PFSK-1 (cell line): ENCODE measurements around the gene SLC12A8.

ENCODE experiments used
- FOXP2 ChIP-seq: optimal IDR thresholded peaks from 2 replicates; pipeline ENCODE3; 2011; ENCODE audit warnings: borderline replicate concordance, control low read depth, inconsistent platforms; ENCODE audit not compliant: insufficient read depth; ENCODE audit errors: extremely low read length, extremely low read depth
- POLR2AphosphoS5 ChIP-seq: IDR thresholded peaks from 2 replicates; pipeline ENCODE4 v1.6.1; 2012; ENCODE audit warnings: low read depth, mild to moderate bottlenecking, control low read depth, low read length, moderate library complexity
- SIN3A ChIP-seq: IDR thresholded peaks from 2 replicates; pipeline ENCODE4 v1.6.1; 2012; ENCODE audit warnings: mild to moderate bottlenecking, low read length, moderate library complexity, borderline replicate concordance; ENCODE audit not compliant: insufficient read depth
- TAF1 ChIP-seq: IDR thresholded peaks from 2 replicates; pipeline ENCODE4 v1.6.1; 2012; ENCODE audit warnings: low read length, control low read depth, borderline replicate concordance; ENCODE audit not compliant: insufficient read depth
- TF ChIP-seq, protein P1 (sequence below), 2 experiments: IDR thresholded peaks; 2 replicates each; pipeline versions ENCODE4 v1.6.1 to v1.8.0; 2011 to 2012; ENCODE audit warnings: low read depth in 2 of 2, low read length in 2 of 2, control low read depth in 1 of 2, inconsistent platforms in 1 of 2, mild to moderate bottlenecking in 1 of 2, moderate library complexity in 1 of 2; ENCODE audit not compliant: insufficient read depth in 1 of 2

The SLC12A8 gene

DNA sequence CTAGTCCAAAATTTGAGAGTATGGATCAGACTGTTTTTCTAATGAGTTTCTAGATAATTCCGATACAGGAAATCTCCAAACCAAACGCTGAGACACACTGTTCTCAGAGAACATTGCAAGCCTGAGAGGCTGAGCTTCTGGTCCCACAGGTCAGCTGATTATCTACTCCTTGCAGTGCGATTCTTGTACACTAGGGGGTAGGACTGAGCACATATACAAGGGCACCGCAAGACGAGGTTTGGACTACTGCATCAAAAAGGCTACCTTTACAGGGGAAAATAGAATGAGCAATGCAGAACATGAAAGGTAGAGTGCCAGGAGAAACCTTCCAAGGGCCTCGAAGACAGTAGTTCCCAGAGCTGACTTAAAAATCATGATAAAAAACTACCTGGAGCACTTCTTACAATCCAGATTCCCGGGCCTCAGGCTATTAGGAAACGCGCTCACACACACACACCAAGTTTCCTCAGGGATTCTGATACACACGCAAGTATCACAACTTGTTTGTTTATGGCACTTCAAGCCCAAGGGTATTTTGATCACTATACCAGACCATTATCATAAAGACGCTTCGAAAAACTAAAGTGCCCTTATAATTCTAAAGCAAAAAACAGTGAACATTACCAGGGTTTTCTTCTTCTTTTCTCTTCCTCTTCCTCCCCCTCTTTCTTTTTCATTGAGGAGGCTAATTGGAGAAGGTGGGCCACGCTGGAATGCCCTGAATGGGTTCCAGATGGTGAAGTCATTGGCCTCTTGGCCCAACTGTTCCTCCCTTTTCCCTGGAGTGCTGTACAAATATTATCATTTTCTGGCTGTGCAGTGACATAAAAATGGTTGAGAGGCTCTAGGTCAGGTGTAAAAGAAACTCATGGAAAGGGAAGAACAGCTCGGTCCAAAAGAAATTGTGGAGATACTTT lies 61.8 kb downstream of the SLC12A8 start:
- TF ChIP-seq, protein P1, sequence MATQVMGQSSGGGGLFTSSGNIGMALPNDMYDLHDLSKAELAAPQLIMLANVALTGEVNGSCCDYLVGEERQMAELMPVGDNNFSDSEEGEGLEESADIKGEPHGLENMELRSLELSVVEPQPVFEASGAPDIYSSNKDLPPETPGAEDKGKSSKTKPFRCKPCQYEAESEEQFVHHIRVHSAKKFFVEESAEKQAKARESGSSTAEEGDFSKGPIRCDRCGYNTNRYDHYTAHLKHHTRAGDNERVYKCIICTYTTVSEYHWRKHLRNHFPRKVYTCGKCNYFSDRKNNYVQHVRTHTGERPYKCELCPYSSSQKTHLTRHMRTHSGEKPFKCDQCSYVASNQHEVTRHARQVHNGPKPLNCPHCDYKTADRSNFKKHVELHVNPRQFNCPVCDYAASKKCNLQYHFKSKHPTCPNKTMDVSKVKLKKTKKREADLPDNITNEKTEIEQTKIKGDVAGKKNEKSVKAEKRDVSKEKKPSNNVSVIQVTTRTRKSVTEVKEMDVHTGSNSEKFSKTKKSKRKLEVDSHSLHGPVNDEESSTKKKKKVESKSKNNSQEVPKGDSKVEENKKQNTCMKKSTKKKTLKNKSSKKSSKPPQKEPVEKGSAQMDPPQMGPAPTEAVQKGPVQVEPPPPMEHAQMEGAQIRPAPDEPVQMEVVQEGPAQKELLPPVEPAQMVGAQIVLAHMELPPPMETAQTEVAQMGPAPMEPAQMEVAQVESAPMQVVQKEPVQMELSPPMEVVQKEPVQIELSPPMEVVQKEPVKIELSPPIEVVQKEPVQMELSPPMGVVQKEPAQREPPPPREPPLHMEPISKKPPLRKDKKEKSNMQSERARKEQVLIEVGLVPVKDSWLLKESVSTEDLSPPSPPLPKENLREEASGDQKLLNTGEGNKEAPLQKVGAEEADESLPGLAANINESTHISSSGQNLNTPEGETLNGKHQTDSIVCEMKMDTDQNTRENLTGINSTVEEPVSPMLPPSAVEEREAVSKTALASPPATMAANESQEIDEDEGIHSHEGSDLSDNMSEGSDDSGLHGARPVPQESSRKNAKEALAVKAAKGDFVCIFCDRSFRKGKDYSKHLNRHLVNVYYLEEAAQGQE (IDR thresholded peaks at IDR 0.05; ENCODE audit: insufficient read depth in 1 of 2, low read depth in 2 of 2, low read length in 2 of 2), result no peak
- no peak for TF ChIP-seq TAF1
- TF ChIP-seq SIN3A, result no peak
- TF ChIP-seq POLR2AphosphoS5, result no peak
- no peak for TF ChIP-seq FOXP2

GRCh38 chr3:125149462-125149861 lies 63.1 kb downstream of the SLC12A8 start:
- TF ChIP-seq FOXP2, result no peak
- TF ChIP-seq, protein P1 (IDR thresholded peaks at IDR 0.05; ENCODE audit: insufficient read depth in 1 of 2, low read depth in 2 of 2, low read length in 2 of 2), result no peak
- TF ChIP-seq SIN3A, result no peak
- TF ChIP-seq TAF1, result no peak
- TF ChIP-seq POLR2AphosphoS5, result no peak

DNA sequence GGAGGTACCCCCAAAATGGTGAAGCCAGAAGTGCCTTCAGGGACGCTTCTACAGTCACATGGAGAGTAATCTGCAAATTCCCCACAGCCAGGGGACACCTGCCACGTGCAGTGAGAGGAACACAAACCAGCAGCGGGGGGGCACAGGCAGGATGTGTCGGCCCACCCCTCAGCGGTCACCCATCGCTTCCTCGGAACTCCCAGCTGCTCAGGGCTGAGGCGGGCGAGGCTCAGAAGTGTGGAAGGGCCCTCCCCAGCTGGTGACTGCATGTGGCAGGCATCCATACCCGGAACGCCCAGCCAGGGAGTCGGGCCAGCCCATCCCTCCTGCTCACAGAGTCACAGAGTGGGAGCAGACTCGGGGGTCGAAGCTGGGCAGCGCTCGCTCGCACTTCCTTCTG lies 63.7 kb downstream of the SLC12A8 start:
- TF ChIP-seq SIN3A, result no peak
- TF ChIP-seq, protein P1 (IDR thresholded peaks at IDR 0.05; ENCODE audit: insufficient read depth in 1 of 2, low read depth in 2 of 2, low read length in 2 of 2), result no peak

GRCh38 chr3:125148016-125148812 lies 64.3 kb downstream of the SLC12A8 start:
- TF ChIP-seq TAF1, result no peak
- no peak for TF ChIP-seq SIN3A
- no peak for TF ChIP-seq POLR2AphosphoS5
- TF ChIP-seq, protein P1 (IDR thresholded peaks at IDR 0.05; ENCODE audit: insufficient read depth in 1 of 2, low read depth in 2 of 2, low read length in 2 of 2), result no peak
- no peak for TF ChIP-seq FOXP2
